Activated CD4-positive, alpha-beta T cell treated with anti-CD3 and anti-CD28 coated beads for 24 hours (primary cell): ENCODE measurements around the gene ZBED2.

Experiments used
- DNase-seq, 2 donors: peaks; one replicate each; pipeline ENCODE4 v3.0.0-alpha.2; 2020; ENCODE audit warnings: low read depth in 2 of 2

ZBED2 gene

GRCh38 chr3:111604119-111604518 is 9.0 kb upstream of the ZBED2 start:
- DNase-seq, result no peak

- no peak for DNase-seq
These were observed 8.5 kb upstream of the ZBED2 start for GRCh38 chr3:111603679-111604078.

- no peak for DNase-seq
These were observed 6.7 kb upstream of the ZBED2 start for GRCh38 chr3:111601810-111602209.

- DNase-seq, result no peak
These were observed 3.4 kb upstream of the ZBED2 start for GRCh38 chr3:111598552-111598951.

- no peak for DNase-seq
These were observed 3.0 kb upstream of the ZBED2 start for GRCh38 chr3:111598139-111598538.

- DNase-seq, result no peak
These were observed 1.2 kb upstream of the ZBED2 start for GRCh38 chr3:111596328-111596727.

GRCh38 chr3:111594781-111595180 is 365 bp downstream of the ZBED2 start:
- DNase-seq, result no peak

- no peak for DNase-seq
These were observed 941 bp downstream of the ZBED2 start for GRCh38 chr3:111594205-111594604.

GRCh38 chr3:111593666-111594065 is 1.5 kb downstream of the ZBED2 start:
- no peak for DNase-seq

- no peak for DNase-seq
These were observed 2.2 kb downstream of the ZBED2 start for GRCh38 chr3:111592936-111593335.

- no peak for DNase-seq
These were observed 3.0 kb downstream of the ZBED2 start for GRCh38 chr3:111592143-111592542.

- DNase-seq, result no peak
These were observed 3.6 kb downstream of the ZBED2 start for GRCh38 chr3:111591555-111591954.

- DNase-seq, result no peak
These were observed 5.0 kb downstream of the ZBED2 start for GRCh38 chr3:111590143-111590491.

GRCh38 chr3:111589303-111590142 is 5.6 kb downstream of the ZBED2 start:
- no peak for DNase-seq

- DNase-seq, result no peak
These were observed 6.6 kb downstream of the ZBED2 start for GRCh38 chr3:111588527-111588926.

- DNase-seq, result no peak
These were observed 9.9 kb downstream of the ZBED2 start for GRCh38 chr3:111585217-111585616.

- DNase-seq, result no peak
These were observed 10.4 kb downstream of the ZBED2 start for GRCh38 chr3:111584744-111585143.

- no peak for DNase-seq
These were observed 13.0 kb downstream of the ZBED2 start for GRCh38 chr3:111582120-111582474.

GRCh38 chr3:111581403-111582119 is 13.6 kb downstream of the ZBED2 start:
- no peak for DNase-seq

- no peak for DNase-seq
These were observed 15.7 kb downstream of the ZBED2 start for GRCh38 chr3:111579495-111579894.

GRCh38 chr3:111578867-111579266 is 16.3 kb downstream of the ZBED2 start:
- no peak for DNase-seq

GRCh38 chr3:111577798-111578685 is 17.1 kb downstream of the ZBED2 start:
- DNase-seq, result no peak
